ENCODE measurements around the gene JAZF1.

- TF ChIP-seq CTCF (IDR thresholded peaks at IDR 0.05; ENCODE audit: low read length) (no peak), EZH2 (IDR thresholded peaks at IDR 0.05; ENCODE audit: borderline replicate concordance, low read length) (no peak)
These were observed 338.4 kb downstream of the JAZF1 start for GRCh38 chr7:27842094-27842692.

Data from OCI-LY1 (cell line).